ENCODE results near the gene KLF5. TPM values are rescaled to one million over a fixed set of nuclear protein-coding genes. Genes with fewer than 3 reads are reported as not detected.

KLF5 gene
- total RNA-seq, 1 donor from 2014 or later = 76.1 TPM

- H3K4me3 ChIP-seq = peak overlapping the region in 1 of 2 donors; percentile 73
- no peak for TF ChIP-seq CTCF (IDR thresholded peaks at IDR 0.05)
- no peak for TF ChIP-seq POLR2AphosphoS5 (IDR thresholded peaks at IDR 0.05; ENCODE audit: insufficient read depth in 1 of 2, low read depth in 1 of 2)
- peaks cover 0 to 14% of the 10 kb centered on the region in 2 donors for H3K36me3 ChIP-seq
- H3K27ac ChIP-seq = no peak overlapping the region
- no peaks in the 10 kb centered on the region for H3K27me3 ChIP-seq
- H3K9me3 ChIP-seq = no peaks in the 10 kb centered on the region
- no peak for DNase-seq (ENCODE audit: extremely low spot score in 2 of 2)
- H3K4me1 ChIP-seq = peaks cover 8% of the 10 kb centered on the region
- intact Hi-C loops (cut with DNase I) = loop anchor here (5.0 kb wide), 1 partner anchor 984 kb away; no protein-coding TSS in a partner anchor
These were observed 4.4 kb downstream of the KLF5 start for GRCh38 chr13:73063166-73063565.

GRCh38 chr13:73065036-73065435 is 6.2 kb downstream of the KLF5 start:
- no peak overlapping the region for H3K27ac ChIP-seq
- H3K4me1 ChIP-seq = peaks cover 10% of the 10 kb centered on the region
- TF ChIP-seq CTCF (IDR thresholded peaks at IDR 0.05) (no peak), POLR2A (IDR thresholded peaks at IDR 0.05) (no peak), POLR2AphosphoS5 (IDR thresholded peaks at IDR 0.05; ENCODE audit: insufficient read depth in 1 of 2, low read depth in 1 of 2) (no peak)

GRCh38 chr13:73065665-73066340 is 7.0 kb downstream of the KLF5 start:
- Histone ChIP-seq H3K4me3 (no peak overlapping the region), H3K4me1 (peaks cover 10% of the 10 kb centered on the region), H3K36me3 (peaks cover 0 to 14% of the 10 kb centered on the region in 2 donors), H3K27ac (no peak overlapping the region), H3K27me3 (no peaks in the 10 kb centered on the region), H3K9me3 (no peaks in the 10 kb centered on the region)
- no peak for TF ChIP-seq POLR2A (IDR thresholded peaks at IDR 0.05)
- peak in 1 of 2 donors; percentile 75 for TF ChIP-seq POLR2AphosphoS5 (IDR thresholded peaks at IDR 0.05; ENCODE audit: insufficient read depth in 1 of 2, low read depth in 1 of 2)
- TF ChIP-seq CTCF (IDR thresholded peaks at IDR 0.05) = no peak
- intact Hi-C loops (cut with DNase I) = no loop called here
- DNase-seq (ENCODE audit: extremely low spot score in 2 of 2) = no peak

More at GRCh38 chr13:73065036-73065435, 6.2 kb downstream of the KLF5 start:
- Histone ChIP-seq H3K27me3 (no peaks in the 10 kb centered on the region), H3K9me3 (no peaks in the 10 kb centered on the region), H3K4me3 (no peak overlapping the region), H3K36me3 (peaks cover 0 to 14% of the 10 kb centered on the region in 2 donors)
- intact Hi-C loops (cut with DNase I) = no loop called here
- no peak for DNase-seq (ENCODE audit: extremely low spot score in 2 of 2)

- no peak overlapping the region for H3K27ac ChIP-seq
- H3K27me3 ChIP-seq = no peaks in the 10 kb centered on the region
- H3K36me3 ChIP-seq = peaks cover 0 to 7% of the 10 kb centered on the region in 2 donors
- no peaks in the 10 kb centered on the region for H3K9me3 ChIP-seq
- intact Hi-C loops (cut with DNase I) = no loop called here
- H3K4me3 ChIP-seq = no peak overlapping the region
- peaks cover 25% of the 10 kb centered on the region for H3K4me1 ChIP-seq
- no peak for TF ChIP-seq CTCF (IDR thresholded peaks at IDR 0.05)
- TF ChIP-seq POLR2A (IDR thresholded peaks at IDR 0.05) = no peak
- TF ChIP-seq POLR2AphosphoS5 (IDR thresholded peaks at IDR 0.05; ENCODE audit: insufficient read depth in 1 of 2, low read depth in 1 of 2) = no peak
- DNase-seq (ENCODE audit: extremely low spot score in 2 of 2) = no peak
These were observed 10.5 kb downstream of the KLF5 start for GRCh38 chr13:73069206-73069805.
